Tibial artery (tissue), 4 donors: ENCODE data around the gene SLC13A4.

ENCODE experiments used
- DNase-seq, 2 donors: peaks; one replicate each; pipeline ENCODE4 v3.0.0-alpha.2; 2019
- H3K27ac ChIP-seq, 2 donors: fragments of 200-600 bp; sonication (generic) in 1 of 2; 1 replicate in 1 of 2; 2 replicates in 1 of 2; pipeline ENCODE4 v1.5.1; 2018 to 2019; ENCODE audit warnings: mild to moderate bottlenecking in 1 of 2
- H3K27me3 ChIP-seq, 2 donors: fragments of 200-600 bp; sonication (generic) in 1 of 2; one replicate each; pipeline versions ENCODE4 v1.5.1 to v1.6.0; 2016 to 2019
- H3K36me3 ChIP-seq, 3 donors: fragments of 200-600 bp; sonication (generic) in 2 of 3; one replicate each; pipeline ENCODE4 v1.5.1; 2016 to 2019; ENCODE audit warnings: mild to moderate bottlenecking in 2 of 3
- H3K4me1 ChIP-seq, 4 donors: fragments of 200-600 bp; sonication (generic) in 2 of 4; 1 replicate in 3 of 4; 2 replicates in 1 of 4; pipeline ENCODE4 v1.5.1; 2016 to 2019
- H3K4me3 ChIP-seq, 2 donors: fragments of 200-600 bp; sonication (generic) in 1 of 2; 1 replicate in 1 of 2; 2 replicates in 1 of 2; pipeline ENCODE4 v1.5.1; 2018 to 2019; ENCODE audit warnings: mild to moderate bottlenecking in 2 of 2
- H3K9me3 ChIP-seq, 3 donors: fragments of 200-600 bp; sonication (generic) in 1 of 3; one replicate each; pipeline ENCODE4 v1.5.1; 2016 to 2019
- intact Hi-C: fragments of 100-400 bp; cut with DNase I; formaldehyde crosslinking; loops from one replicate; pipeline ENCODE4 v1.15.0; 2023; ENCODE audit warnings: low total_unique reads
- TF ChIP-seq, protein P1 (sequence below), 2 experiments: fragments of 200-600 bp in 1 of 2; fragments of 450-650 bp in 1 of 2; IDR thresholded peaks; one replicate each; pipeline ENCODE4 v1.5.1; 2017 to 2019; ENCODE audit warnings: antibody characterized with exemption in 2 of 2, mild to moderate bottlenecking in 1 of 2, moderate library complexity in 1 of 2

SLC13A4 gene

DNA sequence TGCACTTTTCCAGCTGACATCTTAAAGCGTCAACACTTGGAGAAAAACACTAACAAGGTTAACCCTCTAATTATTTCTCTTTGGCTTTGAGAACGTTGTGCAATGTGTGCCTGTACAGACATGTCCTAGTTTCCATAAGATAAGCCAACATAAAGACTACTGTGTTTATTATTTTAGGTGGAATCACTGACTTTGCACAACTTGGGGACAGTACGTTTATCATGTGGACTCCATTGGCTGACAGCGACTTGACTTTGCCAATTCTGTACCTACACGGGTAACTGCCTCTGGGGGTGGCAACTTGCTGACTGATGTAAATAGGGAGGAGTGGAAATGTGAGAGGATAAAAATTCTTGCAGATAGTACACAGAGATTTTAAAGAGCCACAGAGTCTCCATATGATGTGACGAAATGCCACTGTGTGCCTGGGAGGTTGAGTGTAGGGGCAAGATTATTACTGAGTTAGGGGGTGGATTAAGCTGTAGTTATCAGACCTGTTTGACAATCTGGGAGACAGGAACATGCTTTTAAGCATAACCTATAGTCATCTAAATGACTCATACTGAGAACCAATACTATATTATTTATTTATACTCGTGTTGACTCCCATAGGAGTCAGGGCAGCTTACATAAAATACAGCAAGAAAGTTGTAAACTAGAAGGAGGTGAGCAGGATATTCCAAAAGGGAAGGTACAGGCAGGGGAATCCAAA is 21.0 kb downstream of the SLC13A4 start:
- Histone ChIP-seq H3K4me1 (peaks cover 0 to 10% (median 0%) of the 10 kb centered on the region in 4 donors), H3K4me3 (no peak overlapping the region), H3K36me3 (peaks cover 0 to 5% (median 0%) of the 10 kb centered on the region in 3 donors), H3K9me3 (no peaks in the 10 kb centered on the region), H3K27ac (no peak overlapping the region), H3K27me3 (no peaks in the 10 kb centered on the region)
- intact Hi-C loops, result no loop called here
- TF ChIP-seq, protein P1, sequence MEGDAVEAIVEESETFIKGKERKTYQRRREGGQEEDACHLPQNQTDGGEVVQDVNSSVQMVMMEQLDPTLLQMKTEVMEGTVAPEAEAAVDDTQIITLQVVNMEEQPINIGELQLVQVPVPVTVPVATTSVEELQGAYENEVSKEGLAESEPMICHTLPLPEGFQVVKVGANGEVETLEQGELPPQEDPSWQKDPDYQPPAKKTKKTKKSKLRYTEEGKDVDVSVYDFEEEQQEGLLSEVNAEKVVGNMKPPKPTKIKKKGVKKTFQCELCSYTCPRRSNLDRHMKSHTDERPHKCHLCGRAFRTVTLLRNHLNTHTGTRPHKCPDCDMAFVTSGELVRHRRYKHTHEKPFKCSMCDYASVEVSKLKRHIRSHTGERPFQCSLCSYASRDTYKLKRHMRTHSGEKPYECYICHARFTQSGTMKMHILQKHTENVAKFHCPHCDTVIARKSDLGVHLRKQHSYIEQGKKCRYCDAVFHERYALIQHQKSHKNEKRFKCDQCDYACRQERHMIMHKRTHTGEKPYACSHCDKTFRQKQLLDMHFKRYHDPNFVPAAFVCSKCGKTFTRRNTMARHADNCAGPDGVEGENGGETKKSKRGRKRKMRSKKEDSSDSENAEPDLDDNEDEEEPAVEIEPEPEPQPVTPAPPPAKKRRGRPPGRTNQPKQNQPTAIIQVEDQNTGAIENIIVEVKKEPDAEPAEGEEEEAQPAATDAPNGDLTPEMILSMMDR (IDR thresholded peaks at IDR 0.05), result no peak
- no peak for DNase-seq

DNA sequence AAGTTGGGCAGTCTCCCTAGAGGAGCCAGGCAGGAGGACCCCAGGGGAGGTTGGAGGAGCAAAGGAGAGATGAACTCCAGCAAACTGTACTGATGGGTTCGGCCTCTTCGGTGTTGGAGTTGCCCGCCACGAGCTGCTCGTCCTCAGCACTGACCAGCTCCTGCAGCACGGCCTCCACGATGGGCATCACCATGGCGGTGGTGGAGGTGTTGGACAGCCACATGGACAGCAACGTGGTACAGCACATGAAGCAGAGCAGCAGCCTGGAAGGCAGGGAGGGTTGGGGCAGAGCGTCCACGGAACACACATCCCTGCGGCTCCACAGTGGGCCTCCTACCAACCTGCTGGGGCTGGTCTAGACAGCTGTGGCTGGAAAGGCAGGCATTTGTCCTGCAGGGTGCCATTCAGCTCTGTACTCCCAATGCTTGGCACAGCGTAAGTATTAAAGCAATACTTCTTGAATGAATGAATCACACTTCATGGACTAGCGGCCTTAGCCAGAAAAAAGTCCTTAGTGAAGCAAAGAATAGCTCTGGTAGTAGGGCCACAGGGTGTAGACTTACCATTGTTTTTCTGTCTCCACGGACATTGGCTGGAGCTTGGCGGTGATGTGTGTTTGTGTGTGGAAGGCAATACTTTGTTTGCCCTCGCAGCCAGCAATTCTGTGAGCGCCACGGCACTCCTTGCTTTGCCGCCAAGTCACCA is 21.8 kb downstream of the SLC13A4 start:
- Histone ChIP-seq H3K4me1 (peaks cover 0 to 6% (median 0%) of the 10 kb centered on the region in 4 donors), H3K27me3 (no peaks in the 10 kb centered on the region), H3K27ac (no peak overlapping the region), H3K4me3 (no peak overlapping the region), H3K36me3 (peaks cover 0 to 5% (median 0%) of the 10 kb centered on the region in 3 donors), H3K9me3 (no peaks in the 10 kb centered on the region)
- TF ChIP-seq, protein P1 (IDR thresholded peaks at IDR 0.05), result no peak
- DNase-seq, result no peak
- intact Hi-C loops, result no loop called here

DNA sequence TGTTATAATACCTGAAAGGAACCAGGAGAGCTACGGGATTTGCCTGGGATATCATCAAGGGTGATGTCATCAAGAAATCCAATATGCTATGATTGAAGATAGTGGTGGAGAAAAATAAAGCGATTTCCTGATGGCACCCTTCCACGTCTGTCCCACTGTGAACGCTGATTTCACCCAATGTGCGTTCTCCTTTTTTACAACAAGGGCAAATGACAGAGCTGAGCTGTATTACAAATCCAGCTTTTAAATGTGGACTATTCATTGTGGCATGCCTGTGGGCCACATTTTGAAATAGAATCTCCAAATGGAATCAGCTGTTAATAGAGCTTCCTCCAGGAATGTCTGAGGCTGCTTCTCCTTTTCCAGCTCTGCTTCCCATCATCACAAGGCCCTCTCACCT is 23.3 kb downstream of the SLC13A4 start:
- peaks cover 0 to 14% (median 9%) of the 10 kb centered on the region in 3 donors for H3K36me3 ChIP-seq
- no peaks in the 10 kb centered on the region for H3K27me3 ChIP-seq
- intact Hi-C loops, result no loop called here
- no peak for DNase-seq
- no peaks in the 10 kb centered on the region for H3K9me3 ChIP-seq
- H3K4me3 ChIP-seq, result no peak overlapping the region
- no peaks in the 10 kb centered on the region for H3K4me1 ChIP-seq
- TF ChIP-seq, protein P1 (IDR thresholded peaks at IDR 0.05), result no peak
- H3K27ac ChIP-seq, result no peak overlapping the region

DNA sequence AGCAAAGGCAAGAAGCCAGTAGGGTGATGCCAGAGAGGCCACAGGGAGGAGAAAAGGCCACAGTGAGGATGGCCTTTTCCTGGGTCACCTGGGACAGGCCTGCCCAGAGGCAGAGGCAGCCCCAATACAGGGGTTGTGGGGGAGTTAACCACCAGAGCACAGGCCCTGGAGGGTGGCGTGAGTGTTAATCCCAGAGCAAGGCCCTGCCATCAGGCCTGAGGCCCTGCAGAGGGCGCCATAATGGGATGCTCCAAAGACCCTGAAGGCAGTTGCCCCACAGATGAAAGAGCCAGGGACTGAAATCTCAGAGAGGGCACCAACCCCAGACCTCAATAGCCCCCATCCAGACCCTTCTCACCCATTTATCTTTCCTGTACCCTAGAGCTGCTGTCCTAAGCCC is 23.9 kb downstream of the SLC13A4 start:
- DNase-seq, result no peak
- H3K27me3 ChIP-seq, result no peaks in the 10 kb centered on the region
- TF ChIP-seq, protein P1 (IDR thresholded peaks at IDR 0.05), result no peak
- H3K4me1 ChIP-seq, result no peaks in the 10 kb centered on the region
- no peak overlapping the region for H3K27ac ChIP-seq
- intact Hi-C loops, result no loop called here
- H3K9me3 ChIP-seq, result no peaks in the 10 kb centered on the region
- H3K4me3 ChIP-seq, result no peak overlapping the region
- peaks cover 0 to 14% (median 11%) of the 10 kb centered on the region in 3 donors for H3K36me3 ChIP-seq

DNA sequence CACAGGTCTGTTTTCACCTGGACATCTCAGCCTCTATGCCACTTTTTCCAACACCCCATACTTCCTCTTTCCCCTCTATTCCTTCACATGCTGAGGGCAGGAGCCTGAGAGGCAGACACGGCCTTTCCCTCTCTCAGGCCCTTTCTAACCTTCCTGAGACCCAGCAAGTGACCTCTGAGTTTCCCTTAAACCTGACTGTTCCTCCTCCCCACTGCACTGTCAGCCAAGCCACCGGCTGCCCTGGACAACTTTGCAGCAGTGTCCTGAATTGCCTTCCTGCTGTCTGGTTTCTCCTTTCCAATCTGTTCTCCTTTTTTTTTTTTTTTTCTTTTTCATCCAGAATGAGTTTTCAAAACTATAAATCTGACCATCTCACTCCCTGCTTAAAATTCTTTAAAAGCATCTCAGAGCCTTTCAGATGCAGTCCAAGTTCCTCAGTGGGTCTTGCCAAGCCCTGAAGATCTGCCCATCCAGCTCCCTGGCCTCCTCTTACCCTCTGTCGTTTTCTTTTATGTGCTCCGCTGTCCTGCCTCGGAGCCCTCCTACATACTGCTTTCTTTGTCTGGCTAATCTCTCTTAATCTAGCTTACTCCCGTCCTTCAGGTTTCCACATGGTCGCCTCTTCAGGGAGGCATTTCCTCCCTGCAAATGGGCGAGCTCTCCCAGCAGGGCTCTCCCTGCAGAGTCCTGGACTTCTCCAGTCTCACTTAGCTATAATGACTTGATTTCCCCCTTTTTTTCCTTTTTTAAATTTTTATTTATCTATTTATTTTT is 30.5 kb downstream of the SLC13A4 start:
- TF ChIP-seq, protein P1 (IDR thresholded peaks at IDR 0.05), result no peak
- Histone ChIP-seq H3K36me3 (peaks cover under 1 to 30% (median 11%) of the 10 kb centered on the region in 3 donors), H3K27ac (no peak overlapping the region), H3K4me1 (no peaks in the 10 kb centered on the region), H3K9me3 (no peaks in the 10 kb centered on the region), H3K4me3 (no peak overlapping the region), H3K27me3 (no peaks in the 10 kb centered on the region)
- no peak for DNase-seq
- intact Hi-C loops, result no loop called here
